ENCODE measurements around the gene BMF. TPM values are rescaled to one million over a fixed set of nuclear protein-coding genes. Genes with fewer than 3 reads are reported as not detected.

Gene BMF
- total RNA-seq, 2 donors from 2014 or later: 8.8 to 19.0 TPM

DNA sequence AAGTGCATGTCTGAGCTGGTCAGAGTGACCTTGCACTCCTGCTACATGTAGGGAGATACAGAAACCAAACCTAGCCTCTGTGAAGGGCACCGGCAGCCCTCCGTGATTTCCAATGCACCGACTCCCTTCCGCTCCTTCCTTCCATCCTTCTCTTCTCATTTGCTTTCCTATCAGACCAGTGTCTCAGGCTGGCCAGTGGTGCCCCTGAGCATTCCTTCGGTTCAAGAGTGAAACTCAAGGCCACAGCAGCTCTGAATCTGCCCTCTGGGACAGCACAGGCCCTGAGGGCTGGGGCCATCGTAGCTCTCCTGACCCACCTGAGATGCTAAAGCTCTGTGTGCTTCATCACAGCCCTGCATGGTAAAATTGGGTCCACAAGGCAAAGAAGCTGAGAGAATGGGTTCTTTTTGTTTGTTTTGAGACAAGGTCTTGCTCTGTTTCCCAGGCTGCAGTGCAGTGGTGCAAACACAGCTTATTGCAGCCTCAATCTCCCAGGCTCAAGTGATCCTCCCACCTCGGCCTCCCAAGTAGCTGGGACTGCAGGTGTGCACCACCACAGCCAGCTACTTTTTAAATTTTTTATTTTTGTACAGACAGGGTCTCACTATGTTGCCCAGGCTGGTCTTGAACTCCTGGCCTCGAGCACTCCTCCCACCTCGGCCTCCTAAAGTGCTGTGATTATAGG is 2.3 kb upstream of the BMF start:
- 92% methylated on average over 9 of the region's 9 CpGs for WGBS
- H3K9me3 ChIP-seq: no peaks in the 10 kb centered on the region
- TF ChIP-seq POLR2AphosphoS5 (IDR thresholded peaks at IDR 0.05): no peak
- H3K27ac ChIP-seq: no peak overlapping the region
- no peak for DNase-seq (ENCODE audit: low spot score)
- no peaks in the 10 kb centered on the region for H3K27me3 ChIP-seq (replicated peaks; ENCODE audit: insufficient read depth)
- no peaks in the 10 kb centered on the region for H3K36me3 ChIP-seq
- intact Hi-C loops (cut with DNase I): loop anchor here (5.0 kb wide), 1 partner anchor 46 kb away; no protein-coding TSS in a partner anchor
- peaks cover 16% of the 10 kb centered on the region for H3K4me1 ChIP-seq (replicated peaks)
- no peak overlapping the region for H3K4me3 ChIP-seq

DNA sequence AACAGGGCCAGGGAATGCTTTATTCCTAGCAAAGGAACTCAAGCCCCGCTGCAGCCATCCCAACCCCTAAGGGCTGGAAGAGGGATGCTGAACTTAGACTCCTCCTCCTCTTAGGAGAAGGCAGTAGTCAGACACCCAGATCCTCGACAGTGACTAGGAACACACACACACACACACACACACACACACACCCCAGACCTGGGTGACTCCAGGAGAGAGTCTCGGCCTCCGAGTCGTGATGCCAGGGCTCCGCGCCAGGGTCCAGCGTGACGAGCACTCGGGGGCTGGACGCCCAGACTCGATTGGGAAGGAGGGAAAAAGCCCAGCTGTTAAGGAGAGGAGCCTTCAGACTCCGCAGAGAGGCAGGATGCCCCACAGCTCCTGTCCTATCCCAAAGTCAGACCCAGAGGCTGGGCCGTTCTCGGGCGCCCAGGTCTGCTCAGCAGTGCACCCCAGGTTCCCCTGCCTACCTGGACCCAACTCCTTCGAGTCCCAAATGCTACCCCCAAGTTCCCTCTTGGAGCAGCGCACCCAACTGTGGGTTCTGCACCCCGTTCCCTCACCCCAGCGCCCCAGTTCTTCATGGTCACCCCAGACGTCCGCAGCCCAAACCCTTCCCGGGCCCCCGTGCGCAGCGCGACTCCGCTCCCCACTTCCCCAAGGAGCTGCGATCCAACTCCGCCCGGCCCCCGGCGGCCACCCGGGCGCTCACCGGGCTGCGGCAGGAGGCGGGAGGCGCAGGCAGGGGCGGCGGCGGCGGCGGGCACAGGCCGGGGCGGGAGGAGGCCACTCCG is 421 bp downstream of the BMF start:
- no peak for TF ChIP-seq POLR2A (IDR thresholded peaks at IDR 0.05)
- Histone ChIP-seq H3K4me1 (replicated peaks) (peaks cover 41% of the 10 kb centered on the region), H3K27ac (peak overlapping the region; percentile 85 to 93), H3K4me3 (peak overlapping the region; percentile 93 to 96), H3K36me3 (no peaks in the 10 kb centered on the region), H3K9me3 (no peaks in the 10 kb centered on the region), H3K27me3 (replicated peaks; ENCODE audit: insufficient read depth) (no peaks in the 10 kb centered on the region)
- WGBS: under 1% methylated on average over 44 of the region's 47 CpGs
- intact Hi-C loops (cut with DNase I): loop anchor here (5.0 kb wide), 2 partner anchors 61 to 164 kb away; no protein-coding TSS in a partner anchor
- peak; percentile 38 for DNase-seq (ENCODE audit: low spot score)

DNA sequence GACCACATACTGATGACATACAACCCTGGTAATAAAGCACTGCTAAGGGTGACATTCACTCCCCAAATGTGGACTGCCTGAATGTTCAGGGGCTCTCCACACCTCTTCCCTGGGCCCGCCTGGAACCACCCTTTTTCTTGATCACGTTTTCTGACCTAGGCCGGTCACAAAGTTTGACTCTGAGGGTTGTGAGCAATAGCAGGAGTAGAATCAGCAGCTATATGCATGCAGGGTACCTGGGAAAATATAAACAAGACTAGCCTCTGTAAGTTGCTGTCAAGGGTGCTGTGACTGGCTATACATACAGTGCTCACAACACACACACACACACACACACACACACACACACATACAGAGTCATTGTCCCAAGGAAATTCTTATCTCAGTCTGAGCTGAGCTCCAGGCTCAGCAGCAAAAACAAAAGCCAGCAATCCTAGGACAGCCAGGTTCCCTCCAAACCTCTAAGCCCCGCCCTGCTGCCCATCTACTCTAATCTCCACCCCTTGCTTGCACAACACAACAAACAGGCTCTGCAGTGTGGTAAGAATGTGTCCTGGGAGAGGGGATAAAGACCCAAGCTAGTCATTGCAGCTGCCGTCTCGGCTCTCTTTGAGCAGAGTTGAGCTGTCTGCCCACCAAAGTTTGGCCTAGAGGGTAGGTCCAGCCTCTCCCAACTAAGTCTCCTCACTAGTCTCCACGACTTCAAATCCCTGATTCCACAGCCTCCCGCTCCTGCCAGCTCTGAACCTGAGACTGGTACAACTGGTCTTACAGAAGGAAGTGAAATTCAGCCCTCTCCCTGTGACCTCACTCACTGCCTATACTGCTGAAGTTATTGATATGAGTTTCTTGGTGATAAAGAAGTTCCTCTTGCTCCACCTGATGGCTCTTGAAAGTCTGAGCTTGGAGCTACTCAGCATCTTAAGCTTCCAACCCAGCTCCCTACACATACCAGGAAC is 2.2 kb downstream of the BMF start:
- TF ChIP-seq POLR2AphosphoS5 (IDR thresholded peaks at IDR 0.05) (peak; percentile 91), POLR2A (IDR thresholded peaks at IDR 0.05) (peak; percentile 60)
- TF ChIP-seq, protein P1, sequence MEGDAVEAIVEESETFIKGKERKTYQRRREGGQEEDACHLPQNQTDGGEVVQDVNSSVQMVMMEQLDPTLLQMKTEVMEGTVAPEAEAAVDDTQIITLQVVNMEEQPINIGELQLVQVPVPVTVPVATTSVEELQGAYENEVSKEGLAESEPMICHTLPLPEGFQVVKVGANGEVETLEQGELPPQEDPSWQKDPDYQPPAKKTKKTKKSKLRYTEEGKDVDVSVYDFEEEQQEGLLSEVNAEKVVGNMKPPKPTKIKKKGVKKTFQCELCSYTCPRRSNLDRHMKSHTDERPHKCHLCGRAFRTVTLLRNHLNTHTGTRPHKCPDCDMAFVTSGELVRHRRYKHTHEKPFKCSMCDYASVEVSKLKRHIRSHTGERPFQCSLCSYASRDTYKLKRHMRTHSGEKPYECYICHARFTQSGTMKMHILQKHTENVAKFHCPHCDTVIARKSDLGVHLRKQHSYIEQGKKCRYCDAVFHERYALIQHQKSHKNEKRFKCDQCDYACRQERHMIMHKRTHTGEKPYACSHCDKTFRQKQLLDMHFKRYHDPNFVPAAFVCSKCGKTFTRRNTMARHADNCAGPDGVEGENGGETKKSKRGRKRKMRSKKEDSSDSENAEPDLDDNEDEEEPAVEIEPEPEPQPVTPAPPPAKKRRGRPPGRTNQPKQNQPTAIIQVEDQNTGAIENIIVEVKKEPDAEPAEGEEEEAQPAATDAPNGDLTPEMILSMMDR (IDR thresholded peaks at IDR 0.05): peak in 1 of 4 experiments; percentile 30

DNA sequence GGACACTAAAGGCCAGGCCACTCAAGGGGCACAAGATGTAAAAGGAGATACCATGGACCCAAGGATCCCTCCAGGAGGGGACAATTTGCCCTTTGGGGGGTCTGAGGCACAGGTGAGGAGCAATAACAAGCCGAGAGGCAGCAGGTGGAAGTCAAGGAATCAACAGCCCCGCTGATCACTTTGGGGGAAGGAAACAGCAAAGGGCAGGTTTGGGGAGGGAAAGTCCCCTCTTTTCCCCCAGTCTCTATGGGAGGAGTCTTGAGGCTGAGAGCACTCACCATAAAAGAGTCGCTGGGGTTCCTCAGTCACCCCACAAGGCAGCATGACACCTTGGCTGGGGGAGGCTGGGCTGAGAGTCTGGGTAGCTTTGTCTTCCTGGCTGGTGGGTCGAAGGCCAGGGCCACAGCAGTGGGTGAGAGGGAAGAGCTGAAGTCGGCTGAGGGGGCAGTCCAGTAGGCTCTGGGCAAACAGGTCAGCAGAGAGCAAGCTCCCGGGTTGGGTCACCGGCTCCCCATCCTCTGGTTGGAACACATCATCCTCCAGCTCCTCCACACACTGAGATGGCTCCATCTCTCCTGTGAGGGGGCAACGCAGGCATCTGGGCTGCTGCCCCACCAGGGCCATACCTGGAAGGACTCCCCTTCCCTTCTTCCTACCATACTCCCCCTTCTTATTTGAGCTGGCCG is 3.0 kb downstream of the BMF start:
- peak overlapping the region; percentile 85 to 93 for H3K27ac ChIP-seq
- H3K27me3 ChIP-seq (replicated peaks; ENCODE audit: insufficient read depth): no peaks in the 10 kb centered on the region
- H3K4me3 ChIP-seq: no peak overlapping the region
- intact Hi-C loops (cut with DNase I): loop anchor here (1.0 to 5.0 kb wide), 3 partner anchors 24 to 167 kb away; no protein-coding TSS in a partner anchor
- TF ChIP-seq, protein P1 (IDR thresholded peaks at IDR 0.05): no peak
- no peak for TF ChIP-seq POLR2A (IDR thresholded peaks at IDR 0.05)
- no peak for TF ChIP-seq POLR2AphosphoS5 (IDR thresholded peaks at IDR 0.05)
- WGBS: 85% methylated on average over 9 of the region's 9 CpGs
- peaks cover 59% of the 10 kb centered on the region for H3K4me1 ChIP-seq (replicated peaks)
- H3K9me3 ChIP-seq: no peaks in the 10 kb centered on the region
- H3K36me3 ChIP-seq: no peaks in the 10 kb centered on the region
- DNase-seq (ENCODE audit: low spot score): no peak

More for the DNA sequence above, 2.2 kb downstream of the BMF start:
- H3K27ac ChIP-seq: peak overlapping the region; percentile 85 to 93
- WGBS: 41% methylated on average over 8 of the region's 8 CpGs
- no peaks in the 10 kb centered on the region for H3K36me3 ChIP-seq
- H3K4me3 ChIP-seq: peak overlapping the region in 1 of 2 donors; percentile 11
- peak; percentile 92 for DNase-seq (ENCODE audit: low spot score)
- H3K9me3 ChIP-seq: no peaks in the 10 kb centered on the region
- no peaks in the 10 kb centered on the region for H3K27me3 ChIP-seq (replicated peaks; ENCODE audit: insufficient read depth)
- H3K4me1 ChIP-seq (replicated peaks): peaks cover 57% of the 10 kb centered on the region
- intact Hi-C loops (cut with DNase I): loop anchor here (1.0 to 5.0 kb wide), 3 partner anchors 25 to 166 kb away; no protein-coding TSS in a partner anchor

DNA sequence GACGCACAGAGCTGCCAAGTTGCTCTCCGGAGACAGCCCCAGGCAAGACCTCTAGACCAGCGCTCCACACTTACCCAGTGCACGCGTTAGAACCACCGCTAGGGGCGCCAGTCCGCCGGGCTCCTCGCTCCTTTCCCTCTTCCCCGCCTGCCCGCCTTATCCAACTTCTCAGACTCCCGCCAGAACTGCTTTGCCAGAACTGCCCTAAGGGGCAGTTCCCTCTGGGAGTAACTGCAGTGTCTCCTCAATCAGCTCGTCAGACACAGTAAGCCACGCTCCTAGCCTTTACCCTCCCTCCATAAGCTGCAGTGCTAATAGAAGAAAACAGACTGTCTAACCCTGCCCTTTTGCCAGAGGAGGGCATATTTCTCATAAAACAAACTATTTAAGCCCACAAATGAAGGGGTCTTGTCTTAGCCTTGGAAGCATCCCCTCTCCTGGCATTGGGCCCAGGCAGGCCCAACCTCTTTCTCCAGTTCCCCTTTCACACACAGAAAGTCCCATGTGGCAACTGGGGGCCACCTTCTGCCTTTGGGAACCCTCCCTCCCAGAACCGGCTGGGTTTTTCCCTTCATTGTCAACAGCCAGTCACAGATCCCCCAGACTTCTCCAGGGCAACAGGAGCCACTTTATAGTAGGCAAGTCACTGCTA is 3.7 kb downstream of the BMF start:
- H3K9me3 ChIP-seq: no peaks in the 10 kb centered on the region
- H3K4me3 ChIP-seq: no peak overlapping the region
- no peaks in the 10 kb centered on the region for H3K27me3 ChIP-seq (replicated peaks; ENCODE audit: insufficient read depth)
- no peaks in the 10 kb centered on the region for H3K36me3 ChIP-seq
- TF ChIP-seq, protein P1 (IDR thresholded peaks at IDR 0.05): peak; percentile 88 to 95 (median 92)
- peak; percentile 41 for TF ChIP-seq POLR2AphosphoS5 (IDR thresholded peaks at IDR 0.05)
- TF ChIP-seq POLR2A (IDR thresholded peaks at IDR 0.05): no peak
- H3K27ac ChIP-seq: peak overlapping the region; percentile 85 to 93
- peaks cover 59% of the 10 kb centered on the region for H3K4me1 ChIP-seq (replicated peaks)
- DNase-seq (ENCODE audit: low spot score): peak; percentile 89
- intact Hi-C loops (cut with DNase I): loop anchor here (5.0 kb wide), 2 partner anchors 58 to 167 kb away; no protein-coding TSS in a partner anchor
- 2% methylated on average over 16 of the region's 16 CpGs for whole genome bisulfite sequencing

Measured in prostate gland (tissue), 2 donors.